H1 (cell line): Measurements from ENCODE around the gene OMP. TPM values are rescaled to one million over a fixed set of nuclear protein-coding genes. Genes with fewer than 3 reads are reported as not detected.

Experiments used
- CTCF ChIA-PET: fragments of 300-600 bp; sonication (Branson Sonifier 250); formaldehyde crosslinking; loops from one replicate; lab custom pipeline; 2021; ENCODE audit not compliant: partially characterized antibody; lab: Charles Lee
- POLR2A ChIA-PET: fragments of 300-600 bp; sonication (Branson Sonifier 250); formaldehyde crosslinking; loops from one replicate; lab custom pipeline; 2021; ENCODE audit warnings: inconsistent platforms; ENCODE audit not compliant: partially characterized antibody; lab: Charles Lee
- DNase-seq, 2 experiments: peaks; one replicate each; pipeline versions ENCODE4 v3.0.0 to v3.0.0-alpha.2; 2010 to 2022; ENCODE audit warnings: low spot score in 2 of 2, low read depth in 1 of 2, mixed read lengths in 1 of 2
- FAIRE-seq: peaks from 2 replicates; lab custom pipeline; 2011; peaks lifted over from hg19 to GRCh38; lab: Jason Lieb, UNC
- H2AFZ ChIP-seq: 2 replicates; pipeline ENCODE4 v1.8.1; 2012; ENCODE audit warnings: low read length, inconsistent platforms
- H2AK5ac ChIP-seq: 2 replicates; pipeline ENCODE4 v1.6.1; 2013; ENCODE audit warnings: low read depth, low read length
- H2BK120ac ChIP-seq: replicated peaks from 2 replicates; pipeline ENCODE3; 2013; ENCODE audit warnings: low read depth, low read length, inconsistent platforms
- H2BK12ac ChIP-seq: 2 replicates; pipeline ENCODE4 v1.6.1; 2013; ENCODE audit warnings: low read depth, low read length
- H2BK15ac ChIP-seq: 2 replicates; pipeline ENCODE4 v1.6.1; 2013; ENCODE audit warnings: low read length
- H2BK20ac ChIP-seq: 2 replicates; pipeline ENCODE4 v1.6.1; 2013; ENCODE audit warnings: low read length
- H2BK5ac ChIP-seq: 2 replicates; pipeline ENCODE4 v1.6.1; 2013; ENCODE audit warnings: low read depth, low read length
- H3K14ac ChIP-seq: 2 replicates; pipeline ENCODE4 v1.6.1; 2013; ENCODE audit warnings: inconsistent platforms; ENCODE audit not compliant: insufficient read length
- H3K18ac ChIP-seq: 2 replicates; pipeline ENCODE4 v1.6.1; 2013; ENCODE audit warnings: low read length; ENCODE audit errors: extremely low read depth
- H3K23ac ChIP-seq: 2 replicates; pipeline ENCODE4 v1.6.1; 2013; ENCODE audit warnings: inconsistent platforms; ENCODE audit not compliant: insufficient read length
- H3K23me2 ChIP-seq: 2 replicates; pipeline ENCODE4 v1.6.1; 2013; ENCODE audit warnings: low read depth, low read length
- H3K27ac ChIP-seq: 2 replicates; pipeline ENCODE4 v1.6.1; 2011; ENCODE audit warnings: low read depth, low read length, inconsistent platforms
- H3K27me3 ChIP-seq, 4 experiments: replicated peaks in 1 of 4; 1 replicate in 1 of 4; 2 replicates in 3 of 4; pipeline versions ENCODE4 v1.6.1 to v1.8.1; 2011 to 2013; ENCODE audit warnings: low read length in 3 of 4, mild to moderate bottlenecking in 3 of 4, inconsistent platforms in 2 of 4, mixed read lengths in 2 of 4, moderate library complexity in 1 of 4; ENCODE audit not compliant: control insufficient read depth in 3 of 4, insufficient read depth in 3 of 4; ENCODE audit errors: extremely low read depth in 1 of 4
- H3K36me3 ChIP-seq, 4 experiments: 2 replicates each; pipeline versions ENCODE4 v1.6.1 to v1.8.1; 2011 to 2013; ENCODE audit warnings: mild to moderate bottlenecking in 4 of 4, low read length in 3 of 4, moderate library complexity in 2 of 4, control low read depth in 1 of 4, inconsistent platforms in 1 of 4; ENCODE audit not compliant: insufficient read depth in 4 of 4, control insufficient read depth in 2 of 4
- H3K4ac ChIP-seq: replicated peaks from 2 replicates; pipeline ENCODE3; 2013; ENCODE audit warnings: low read length, low read depth, mixed read lengths, inconsistent platforms; ENCODE audit not compliant: insufficient read length
- H3K4me1 ChIP-seq, 4 experiments: replicated peaks in 1 of 4; 1 replicate in 1 of 4; 2 replicates in 3 of 4; pipeline versions ENCODE4 v1.6.1 to v1.8.1; 2011 to 2013; ENCODE audit warnings: low read length in 3 of 4, inconsistent platforms in 2 of 4, mixed read lengths in 1 of 4; ENCODE audit not compliant: insufficient read depth in 4 of 4, control insufficient read depth in 3 of 4
- H3K4me2 ChIP-seq, 2 experiments: 2 replicates each; pipeline versions ENCODE4 v1.6.1 to v1.8.1; 2011 to 2013; ENCODE audit warnings: low read depth in 2 of 2, low read length in 2 of 2, control low read depth in 1 of 2, inconsistent platforms in 1 of 2, mild to moderate bottlenecking in 1 of 2; ENCODE audit not compliant: insufficient read depth in 1 of 2
- H3K4me3 ChIP-seq, 4 experiments: fragments of 200-600, 300-600 bp in 1 of 4; sonication (generic), shearing (Covaris generic), sonication (Bioruptor Twin) in 1 of 4; 2 replicates each; pipeline versions ENCODE4 v1.5.1 to v1.8.1; 2011 to 2016; ENCODE audit warnings: low read length in 4 of 4, low read depth in 3 of 4, control low read depth in 2 of 4, inconsistent platforms in 2 of 4, mild to moderate bottlenecking in 2 of 4, mixed read lengths in 1 of 4, moderate library complexity in 1 of 4; ENCODE audit not compliant: insufficient read depth in 2 of 4; ENCODE audit errors: extremely low read depth in 1 of 4
- H3K56ac ChIP-seq: replicated peaks from 2 replicates; pipeline ENCODE3; 2013; ENCODE audit warnings: low read depth, mild to moderate bottlenecking, mixed read lengths, low read length, inconsistent platforms; ENCODE audit not compliant: insufficient read length
- H3K79me1 ChIP-seq: 2 replicates; pipeline ENCODE4 v1.6.1; 2013; ENCODE audit warnings: low read depth, low read length, control low read depth
- H3K79me2 ChIP-seq, 2 experiments: 2 replicates each; pipeline versions ENCODE4 v1.6.1 to v1.8.1; 2012 to 2013; ENCODE audit warnings: low read length in 2 of 2, mild to moderate bottlenecking in 2 of 2, inconsistent platforms in 1 of 2; ENCODE audit not compliant: insufficient read depth in 2 of 2, control insufficient read depth in 1 of 2
- H3K9ac ChIP-seq, 4 experiments: replicated peaks in 1 of 4; 1 replicate in 1 of 4; 2 replicates in 3 of 4; pipeline versions ENCODE4 v1.6.1 to v1.8.1; 2011 to 2013; ENCODE audit warnings: low read depth in 3 of 4, low read length in 3 of 4, control low read depth in 2 of 4, mild to moderate bottlenecking in 2 of 4, moderate library complexity in 2 of 4, inconsistent platforms in 1 of 4; ENCODE audit errors: extremely low read depth in 1 of 4
- H3K9me3 ChIP-seq, 2 experiments: 2 replicates each; pipeline versions ENCODE4 v1.6.1 to v1.8.1; 2012 to 2013; ENCODE audit warnings: mild to moderate bottlenecking in 2 of 2, moderate library complexity in 2 of 2, control low read depth in 1 of 2, inconsistent platforms in 1 of 2, low read depth in 1 of 2, low read length in 1 of 2, mixed read lengths in 1 of 2; ENCODE audit not compliant: insufficient read depth in 2 of 2
- H4K20me1 ChIP-seq, 2 experiments: replicated peaks in 1 of 2; 2 replicates each; pipeline versions ENCODE3 to v1.8.1; 2011 to 2013; ENCODE audit warnings: inconsistent platforms in 2 of 2, low read length in 2 of 2, mild to moderate bottlenecking in 1 of 2; ENCODE audit not compliant: insufficient read depth in 2 of 2, control insufficient read depth in 1 of 2
- H4K5ac ChIP-seq: 2 replicates; pipeline ENCODE4 v1.6.1; 2013; ENCODE audit warnings: low read length, low read depth, mixed read lengths, inconsistent platforms; ENCODE audit not compliant: insufficient read length
- H4K8ac ChIP-seq: 2 replicates; pipeline ENCODE4 v1.8.0; 2013; ENCODE audit warnings: mild to moderate bottlenecking, moderate library complexity, low read length, inconsistent platforms; ENCODE audit not compliant: insufficient read depth; ENCODE audit errors: extremely low read depth
- H4K91ac ChIP-seq: replicated peaks from 2 replicates; pipeline ENCODE3; 2013; ENCODE audit warnings: low read length, mixed read lengths, inconsistent platforms; ENCODE audit not compliant: insufficient read length
- CTBP2 ChIP-seq: IDR thresholded peaks from 2 replicates; pipeline ENCODE4 v1.7.0; 2011; ENCODE audit warnings: borderline replicate concordance, mild to moderate bottlenecking, moderate library complexity, mixed read lengths, low read length; ENCODE audit not compliant: insufficient read depth, insufficient read length
- GTF2F1 ChIP-seq: IDR thresholded peaks from 2 replicates; pipeline ENCODE4 v1.6.1; 2012; ENCODE audit warnings: low read depth, low read length, improper control_type of control experiment, borderline replicate concordance
- HDAC2 ChIP-seq, 2 experiments: fragments of 300-600 bp in 1 of 2; sonication (generic) in 1 of 2; IDR thresholded peaks; 2 replicates each; pipeline ENCODE4 v1.6.1; 2011 to 2012; ENCODE audit warnings: low read depth in 2 of 2, low read length in 2 of 2, mild to moderate bottlenecking in 2 of 2, moderate library complexity in 2 of 2, borderline replicate concordance in 1 of 2, inconsistent platforms in 1 of 2
- JUN ChIP-seq: IDR thresholded peaks from 2 replicates; pipeline ENCODE4 v1.6.1; 2011; ENCODE audit warnings: low read depth, mild to moderate bottlenecking, improper control_type of control experiment, low read length
- JUND ChIP-seq: IDR thresholded peaks from 2 replicates; pipeline ENCODE4 v1.6.1; 2011; ENCODE audit warnings: mild to moderate bottlenecking, improper control_type of control experiment, low read length
- POLR2AphosphoS5 ChIP-seq: IDR thresholded peaks from 2 replicates; pipeline ENCODE4 v1.6.1; 2011; ENCODE audit warnings: low read depth, low read length
- SAP30 ChIP-seq: fragments of 300-600 bp; sonication (generic); IDR thresholded peaks from 2 replicates; pipeline ENCODE4 v1.7.1; 2012; ENCODE audit warnings: low read length, moderate library complexity, mild to moderate bottlenecking, inconsistent platforms; ENCODE audit not compliant: insufficient read depth, insufficient replicate concordance
- SIRT6 ChIP-seq: IDR thresholded peaks from one replicate; pipeline ENCODE4 v1.7.1; 2012; ENCODE audit warnings: low read length, inconsistent platforms
- ZNF274 ChIP-seq: IDR thresholded peaks from 2 replicates; pipeline ENCODE4 v1.7.0; 2012; ENCODE audit warnings: low read length, borderline replicate concordance; ENCODE audit errors: extremely low read depth
- WGBS, 2 experiments: shearing (Covaris generic) in 1 of 2; methylation state at CpG; one replicate each; pipeline versions ENCODE4 v1.1.6 to v1.1.7; 2013 to 2015; ENCODE audit warnings: low lambda C conversion rate in 2 of 2, mixed read lengths in 2 of 2, inconsistent platforms in 1 of 2, low coverage in 1 of 2, missing lambda C conversion rate in 1 of 2; ENCODE audit not compliant: insufficient replicate concordance in 2 of 2, insufficient coverage in 1 of 2, insufficient read length in 1 of 2; ENCODE audit errors: extremely low coverage in 1 of 2, missing lambda C conversion rate in 1 of 2; 5-methylcytosine and 5-hydroxymethylcytosine counted together
- polyA plus RNA-seq, 7 experiments: library from polyadenylated mRNA; depleted of rRNA in 3 of 7; stranded (reverse) in 5 of 7; unstranded in 2 of 7; fragments of >200 nt in 5 of 7; fragments of 200-250 nt in 2 of 7; gene quantifications; 1 replicate in 5 of 7; 2 replicates in 1 of 7; 4 replicates in 1 of 7; pipeline versions ENCODE4 v1.2.1 to v1.2.3, GENCODE V29; 2011 to 2013; ENCODE audit warnings: missing spikeins in 2 of 7, mixed read lengths in 2 of 7
- total RNA-seq: library from RNA; stranded (reverse); fragmentation: NEBNext Ultra II Directional; extraction: Animal tissue kit (Norgen Biotek cat#: 25700); gene quantifications from 2 replicates; pipeline ENCODE4 v1.2.1, GENCODE V29; 2021
- TF ChIP-seq, protein P1 (sequence below): IDR thresholded peaks from 2 replicates; pipeline ENCODE4 v1.6.1; 2012; ENCODE audit warnings: low read length, inconsistent platforms
- TF ChIP-seq, protein P2 (sequence below): IDR thresholded peaks from 2 replicates; pipeline ENCODE4 v1.6.1; 2012; ENCODE audit warnings: inconsistent platforms

The OMP gene
- total and polyA plus RNA-seq, 2 of the 8 experiments (the other 6 are each of a cell fraction or from before 2014, with no cell fraction given): not detected

DNA sequence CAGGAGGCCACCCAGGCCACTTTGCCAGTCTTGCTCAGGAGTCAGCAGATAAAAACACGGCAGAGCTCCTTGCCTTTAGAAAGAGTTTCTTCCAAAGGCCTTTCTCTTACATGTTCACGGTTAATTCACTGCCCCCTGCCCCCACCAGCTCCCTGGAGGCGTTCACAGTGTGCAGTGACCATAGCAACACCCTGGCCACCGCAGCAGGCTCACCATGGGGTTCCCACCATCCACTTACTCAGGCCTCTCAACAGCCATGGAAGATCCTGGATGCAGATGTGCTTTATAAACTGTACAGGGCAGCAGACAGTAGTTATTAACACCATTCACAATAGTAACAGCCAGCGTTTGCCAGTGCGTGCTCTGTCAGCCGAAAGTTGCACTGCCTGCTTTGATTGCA, 14.9 kb downstream of the OMP start:
- no peaks in the 10 kb centered on the region for H4K20me1 ChIP-seq
- H3K14ac ChIP-seq: no peak overlapping the region
- H3K27ac ChIP-seq: no peak overlapping the region
- WGBS, 2 experiments: 89% methylated on average over 7 of the region's 7 CpGs; no CpG with 5 or more reads in 1 of the 2 experiments
- H4K8ac ChIP-seq: no peak overlapping the region
- H3K4me3 ChIP-seq: no peak overlapping the region
- no peak overlapping the region for H3K9ac ChIP-seq
- no peak overlapping the region for H2BK15ac ChIP-seq
- DNase-seq (no peak), FAIRE-seq (no peak)
- H2AFZ ChIP-seq: no peak overlapping the region
- no peak overlapping the region for H2AK5ac ChIP-seq
- H3K36me3 ChIP-seq: no peaks in the 10 kb centered on the region; a peak in 1 of 8 replicates
- H3K79me2 ChIP-seq: no peaks in the 10 kb centered on the region
- no peak overlapping the region for H3K4me2 ChIP-seq
- H3K79me1 ChIP-seq: no peaks in the 10 kb centered on the region
- no peaks in the 10 kb centered on the region for H3K9me3 ChIP-seq
- ChIA-PET POLR2A (no interaction called here), CTCF (interaction anchor here (0.6 to 19.1 kb wide), 10 partner anchors 9 to 70 kb away, joined by 3 to 297 read pairs (median 10); partner anchors contain the start of genes MYO7A and OMP)
- H2BK5ac ChIP-seq: no peak overlapping the region
- no peak overlapping the region for H3K4ac ChIP-seq
- no peak overlapping the region for H3K18ac ChIP-seq
- H2BK12ac ChIP-seq: no peak overlapping the region
- no peak overlapping the region for H3K23ac ChIP-seq
- H2BK20ac ChIP-seq: no peak overlapping the region
- no peak overlapping the region for H4K5ac ChIP-seq
- peaks cover 0 to 3% (median 1%) of the 10 kb centered on the region in 4 experiments; a peak in 3 of 7 replicates for H3K4me1 ChIP-seq
- H3K27me3 ChIP-seq: no peaks in the 10 kb centered on the region
- no peaks in the 10 kb centered on the region for H3K23me2 ChIP-seq
- H2BK120ac ChIP-seq: no peak overlapping the region
- no peak overlapping the region for H3K56ac ChIP-seq
- no peak overlapping the region for H4K91ac ChIP-seq
- TF ChIP-seq CTBP2 (no peak), JUN (no peak), ZNF274 (no peak), SIRT6 (no peak), SAP30 (no peak), JUND (no peak), HDAC2 (IDR thresholded peaks at IDR 0.05; ENCODE audit: borderline replicate concordance in 1 of 2, low read depth in 2 of 2, low read length in 2 of 2) (no peak), GTF2F1 (no peak), POLR2AphosphoS5 (no peak)
- TF ChIP-seq, protein P1, sequence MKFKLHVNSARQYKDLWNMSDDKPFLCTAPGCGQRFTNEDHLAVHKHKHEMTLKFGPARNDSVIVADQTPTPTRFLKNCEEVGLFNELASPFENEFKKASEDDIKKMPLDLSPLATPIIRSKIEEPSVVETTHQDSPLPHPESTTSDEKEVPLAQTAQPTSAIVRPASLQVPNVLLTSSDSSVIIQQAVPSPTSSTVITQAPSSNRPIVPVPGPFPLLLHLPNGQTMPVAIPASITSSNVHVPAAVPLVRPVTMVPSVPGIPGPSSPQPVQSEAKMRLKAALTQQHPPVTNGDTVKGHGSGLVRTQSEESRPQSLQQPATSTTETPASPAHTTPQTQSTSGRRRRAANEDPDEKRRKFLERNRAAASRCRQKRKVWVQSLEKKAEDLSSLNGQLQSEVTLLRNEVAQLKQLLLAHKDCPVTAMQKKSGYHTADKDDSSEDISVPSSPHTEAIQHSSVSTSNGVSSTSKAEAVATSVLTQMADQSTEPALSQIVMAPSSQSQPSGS: no peak
- TF ChIP-seq, protein P2, sequence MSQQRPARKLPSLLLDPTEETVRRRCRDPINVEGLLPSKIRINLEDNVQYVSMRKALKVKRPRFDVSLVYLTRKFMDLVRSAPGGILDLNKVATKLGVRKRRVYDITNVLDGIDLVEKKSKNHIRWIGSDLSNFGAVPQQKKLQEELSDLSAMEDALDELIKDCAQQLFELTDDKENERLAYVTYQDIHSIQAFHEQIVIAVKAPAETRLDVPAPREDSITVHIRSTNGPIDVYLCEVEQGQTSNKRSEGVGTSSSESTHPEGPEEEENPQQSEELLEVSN: no peak
